GM12878 (cell line): Measurements from ENCODE around the gene SFXN2. TPM values are rescaled to one million over a fixed set of nuclear protein-coding genes. Genes with fewer than 3 reads are reported as not detected.

Experiments
- ATAC-seq: fragments of 200-7000 bp; cut with Tn5 transposase; 3 replicates; pipeline ENCODE4 v1.9.1; 2020; ENCODE audit warnings: mild to moderate bottlenecking, moderate library complexity
- BruUV-seq: library from RNA; stranded (reverse); fragments of 400-500 nt; replicated peaks from 2 replicates; lab custom pipeline; 2021; lab: Mats Ljungman, UMichigan
- CTCF ChIA-PET: fragments of 300-600 bp; sonication (Branson Sonifier 250); formaldehyde crosslinking; extraction: SDS; loops from one replicate; lab custom pipeline; 2021; ENCODE audit warnings: inconsistent platforms; lab: Yijun Ruan, JAX
- POLR2A ChIA-PET: fragments of 350-600 bp; formaldehyde crosslinking; extraction: SDS; loops from one replicate; lab custom pipeline; 2021; ENCODE audit warnings: inconsistent platforms; lab: Charles Lee
- RAD21 ChIA-PET: fragments of 300-600 bp; sonication (Branson Sonifier 250); formaldehyde crosslinking; loops from one replicate; lab custom pipeline; 2023; ENCODE audit warnings: antibody characterized with exemption; ENCODE audit not compliant: unreplicated experiment; lab: Charles Lee
- SMC1A ChIA-PET: fragments of 300-600 bp; sonication (Branson Sonifier 250); formaldehyde crosslinking; loops from one replicate; lab custom pipeline; 2023; ENCODE audit not compliant: unreplicated experiment, uncharacterized antibody; lab: Charles Lee
- DNase-seq: peaks from one replicate; pipeline ENCODE4 v3.0.0-alpha.2; 2011; ENCODE audit warnings: low read depth, low spot score
- FAIRE-seq: peaks from 3 replicates; lab custom pipeline; 2011; peaks lifted over from hg19 to GRCh38; lab: Jason Lieb, UNC
- H2AFZ ChIP-seq: 2 replicates; pipeline ENCODE4 v1.6.0; 2011; ENCODE audit warnings: low read depth, low read length, control low read depth; ENCODE audit not compliant: control insufficient read depth
- H3K27ac ChIP-seq: 2 replicates; pipeline ENCODE4 v1.5.1; 2011; ENCODE audit warnings: control low read depth; ENCODE audit not compliant: control insufficient read depth, insufficient read depth
- H3K27me3 ChIP-seq, 2 experiments: replicated peaks in 1 of 2; 2 replicates each; pipeline versions ENCODE4 v1.6.0 to v1.6.1; 2011; ENCODE audit warnings: low read length in 1 of 2; ENCODE audit not compliant: control insufficient read depth in 2 of 2, insufficient read depth in 2 of 2
- H3K36me3 ChIP-seq, 2 experiments: 2 replicates each; pipeline ENCODE4 v1.5.1; 2011; ENCODE audit warnings: low read length in 1 of 2; ENCODE audit not compliant: control insufficient read depth in 2 of 2, insufficient read depth in 2 of 2
- H3K4me1 ChIP-seq: 2 replicates; pipeline ENCODE4 v1.6.1; 2011; ENCODE audit warnings: mild to moderate bottlenecking, low read length, moderate library complexity, mixed read lengths; ENCODE audit not compliant: control insufficient read depth, insufficient read depth
- H3K4me2 ChIP-seq: 2 replicates; pipeline ENCODE4 v1.6.0; 2011; ENCODE audit warnings: control low read depth; ENCODE audit not compliant: control insufficient read depth, insufficient read depth
- H3K4me3 ChIP-seq: fragments of 200-600 bp; sonication (generic); 2 replicates; pipeline ENCODE4 v1.5.1; 2016
- H3K79me2 ChIP-seq: 2 replicates; pipeline ENCODE4 v1.6.0; 2011; ENCODE audit warnings: low read length; ENCODE audit not compliant: control insufficient read depth, insufficient read depth
- H3K9ac ChIP-seq: 2 replicates; pipeline ENCODE4 v1.8.0; 2011; ENCODE audit warnings: low read length, control low read depth, mixed read lengths; ENCODE audit not compliant: control insufficient read depth, insufficient read depth
- H3K9me3 ChIP-seq: replicated peaks from 3 replicates; pipeline ENCODE4 v1.5.1; 2011; ENCODE audit warnings: mild to moderate bottlenecking, low read length; ENCODE audit not compliant: control insufficient read depth, insufficient read depth
- H4K20me1 ChIP-seq: 2 replicates; pipeline ENCODE4 v1.6.0; 2011; ENCODE audit not compliant: control insufficient read depth, insufficient read depth
- ATF7 ChIP-seq: fragments of 450-650 bp; IDR thresholded peaks from 2 replicates; pipeline ENCODE4 v1.6.1; 2016; ENCODE audit warnings: low read depth, mild to moderate bottlenecking
- GATAD2B ChIP-seq: fragments of 450-650 bp; conservative IDR thresholded peaks from 2 replicates; pipeline ENCODE4 v1.6.1; 2017; ENCODE audit warnings: low read depth, mild to moderate bottlenecking, moderate library complexity
- IRF4 ChIP-seq: IDR thresholded peaks from 2 replicates; pipeline ENCODE4 v1.6.1; 2011; ENCODE audit warnings: low read depth, low read length
- JUNB ChIP-seq: IDR thresholded peaks from 2 replicates; pipeline ENCODE4 v1.6.1; 2016; ENCODE audit warnings: antibody characterized with exemption, mild to moderate bottlenecking
- NFYB ChIP-seq: IDR thresholded peaks from 2 replicates; pipeline ENCODE4 v1.6.1; 2011; ENCODE audit warnings: low read depth, mild to moderate bottlenecking, low read length, improper control_type of control experiment, moderate library complexity; ENCODE audit not compliant: insufficient read depth
- POLR2AphosphoS2 ChIP-seq: IDR thresholded peaks from 2 replicates; pipeline ENCODE4 v1.6.1; 2011; ENCODE audit warnings: low read depth, mild to moderate bottlenecking, low read length, improper control_type of control experiment, moderate library complexity
- SUZ12 ChIP-seq: fragments of 200-600 bp; sonication (generic); IDR thresholded peaks from one replicate; pipeline ENCODE4 v1.6.1; 2018; ENCODE audit warnings: antibody characterized with exemption, mild to moderate bottlenecking; ENCODE audit not compliant: unreplicated experiment
- ZNF384 ChIP-seq: IDR thresholded peaks from 2 replicates; pipeline ENCODE4 v1.6.1; 2012; ENCODE audit warnings: low read depth, mild to moderate bottlenecking, low read length, improper control_type of control experiment, borderline replicate concordance
- WGBS: methylation state at CpG from one replicate; pipeline ENCODE4 v1.1.6; 2016; ENCODE audit warnings: low lambda C conversion rate; ENCODE audit not compliant: insufficient replicate concordance, insufficient coverage; ENCODE audit errors: missing lambda C conversion rate; 5-methylcytosine and 5-hydroxymethylcytosine counted together
- in situ Hi-C: fragments of 300-500 bp; cut with MboI; formaldehyde crosslinking; loops from 9 replicates; pipeline ENCODE4 v1.14.3; 2018; ENCODE audit warnings: mixed read lengths
- intact Hi-C: fragments of 100-400 bp; cut with micrococcal nuclease; formaldehyde crosslinking; loops from one replicate; pipeline ENCODE4 v1.14.2; 2022; ENCODE audit not compliant: unreplicated experiment
- polyA plus RNA-seq, 11 experiments: library from polyadenylated mRNA; depleted of rRNA in 4 of 11; unstranded in 6 of 11; stranded (reverse) in 5 of 11; fragments of >200 nt; fragmentation: Nextera tagmentation in 4 of 11; fragmentation: Illumina TruSeq in 1 of 11; extraction: Ambion mirVana in 4 of 11; extraction: Trizol in 1 of 11; gene quantifications; 1 replicate in 1 of 11; 2 replicates in 10 of 11; pipeline versions ENCODE4 v1.2.1 to v1.2.3, GENCODE V29; 2011 to 2016; ENCODE audit warnings: inconsistent platforms in 2 of 11, missing spikeins in 2 of 11, low read depth in 1 of 11
- total RNA-seq, 4 experiments: library from RNA; depleted of rRNA in 3 of 4; stranded (reverse); fragments of >200 nt in 3 of 4; fragmentation: Illumina TruSeq in 1 of 4; extraction: Trizol in 1 of 4; gene quantifications; 2 replicates each; pipeline versions ENCODE4 v1.2.1 to v1.2.3, GENCODE V29; 2013 to 2021
- TF ChIP-seq, protein P1 (sequence below): fragments of 450-650 bp; IDR thresholded peaks from 2 replicates; pipeline ENCODE4 v1.6.1; 2017; ENCODE audit warnings: borderline replicate concordance

Gene SFXN2
- total and polyA plus RNA-seq, 10 of the 15 experiments (the other 5 are each of a cell fraction or from before 2014, with no cell fraction given) = 8.8 to 22.5 (median 18.5) TPM

DNA sequence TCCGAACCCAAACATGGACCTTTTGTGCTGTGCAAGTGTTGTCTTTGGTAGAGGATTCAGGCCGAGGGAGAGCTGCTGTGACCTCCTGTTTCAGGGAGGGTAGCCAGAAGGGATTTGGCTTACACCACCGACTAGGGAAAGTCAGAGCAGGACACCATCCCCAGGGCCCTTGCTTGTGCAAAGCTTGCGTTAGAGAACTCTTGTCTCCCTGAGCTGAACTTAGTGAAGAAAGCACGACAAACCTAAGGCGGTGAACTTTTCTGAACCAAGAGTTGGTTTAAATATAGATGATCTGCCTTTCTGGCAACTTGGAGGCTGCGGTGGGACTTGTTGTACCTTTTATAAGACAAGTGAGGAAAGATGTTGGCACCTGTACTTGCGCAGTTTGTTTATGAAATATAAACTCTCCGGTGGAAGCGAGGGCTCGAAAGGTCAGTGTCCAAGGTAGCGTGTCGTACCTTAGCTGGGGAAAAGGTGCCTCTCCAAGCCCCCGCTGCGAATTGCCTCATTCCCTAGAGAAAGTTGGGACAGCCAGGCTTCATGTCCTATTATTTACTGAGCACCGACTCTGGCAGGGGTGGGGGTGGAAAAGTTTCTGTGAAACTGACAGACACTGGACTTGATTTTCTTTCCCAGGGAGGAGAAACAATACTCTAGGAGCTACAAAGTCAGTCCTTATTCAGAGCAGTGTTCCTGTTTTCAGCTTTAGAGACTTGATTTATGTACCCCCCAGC, 60.9 kb downstream of the SFXN2 start:
- H3K27me3 ChIP-seq = no peaks in the 10 kb centered on the region
- H3K4me3 ChIP-seq = no peak overlapping the region
- SMC1A ChIA-PET = interaction anchor here (1.4 to 1.6 kb wide), 2 partner anchors 12 to 22 kb away, joined by 4 to 5 read pairs; no protein-coding TSS in a partner anchor
- 95% methylated on average over 16 of the region's 16 CpGs for WGBS
- H3K36me3 ChIP-seq = peaks cover 0 to 2% of the 10 kb centered on the region in 2 experiments; a peak in 2 of 4 replicates
- POLR2A ChIA-PET = interaction anchor here (0.5 to 0.7 kb wide), 4 partner anchors 21 to 275 kb away, joined by 3 read pairs; no protein-coding TSS in a partner anchor
- H3K79me2 ChIP-seq = peaks cover 6% of the 10 kb centered on the region
- RAD21 ChIA-PET = no interaction called here
- BruUV-seq = no TSS peak
- H3K9me3 ChIP-seq = no peaks in the 10 kb centered on the region
- TF ChIP-seq, protein P1, sequence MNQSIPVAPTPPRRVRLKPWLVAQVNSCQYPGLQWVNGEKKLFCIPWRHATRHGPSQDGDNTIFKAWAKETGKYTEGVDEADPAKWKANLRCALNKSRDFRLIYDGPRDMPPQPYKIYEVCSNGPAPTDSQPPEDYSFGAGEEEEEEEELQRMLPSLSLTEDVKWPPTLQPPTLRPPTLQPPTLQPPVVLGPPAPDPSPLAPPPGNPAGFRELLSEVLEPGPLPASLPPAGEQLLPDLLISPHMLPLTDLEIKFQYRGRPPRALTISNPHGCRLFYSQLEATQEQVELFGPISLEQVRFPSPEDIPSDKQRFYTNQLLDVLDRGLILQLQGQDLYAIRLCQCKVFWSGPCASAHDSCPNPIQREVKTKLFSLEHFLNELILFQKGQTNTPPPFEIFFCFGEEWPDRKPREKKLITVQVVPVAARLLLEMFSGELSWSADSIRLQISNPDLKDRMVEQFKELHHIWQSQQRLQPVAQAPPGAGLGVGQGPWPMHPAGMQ = no peak
- TF ChIP-seq POLR2AphosphoS2 (no peak), ZNF384 (no peak), GATAD2B (no peak), NFYB (no peak), ATF7 (no peak), JUNB (no peak), IRF4 (no peak), SUZ12 (no peak)
- no peak overlapping the region for H3K4me2 ChIP-seq
- H3K9ac ChIP-seq = no peak overlapping the region
- in situ Hi-C loops = no loop called here
- FAIRE-seq = no peak
- no peak overlapping the region for H3K27ac ChIP-seq
- no peak for DNase-seq
- intact Hi-C loops = no loop called here
- no peak for ATAC-seq
- peaks cover 13% of the 10 kb centered on the region; the same call in 1 of the 2 replicates for H3K4me1 ChIP-seq
- H2AFZ ChIP-seq = no peak overlapping the region
- H4K20me1 ChIP-seq = no peaks in the 10 kb centered on the region
- CTCF ChIA-PET = interaction anchor here (0.7 to 2.1 kb wide), 6 partner anchors 8 to 142 kb away, joined by 3 to 6 read pairs (median 4); partner anchors contain the start of gene CNNM2
